SIG-M5 treated with dmso at 0.1 percent for 504 hours (cell line): Measurements from ENCODE around the gene MAPK6.
"Not testable (repeated sequence)": the region's sequence is repeated elsewhere in the genome, so short reads cannot be mapped to it uniquely, and the experiment has no call there.

Experiments
- DNase-seq: peaks from one replicate; lab custom pipeline; 2025; ENCODE audit not compliant: unreplicated experiment; lab: John Stamatoyannopoulos, UW

The MAPK6 gene

DNA sequence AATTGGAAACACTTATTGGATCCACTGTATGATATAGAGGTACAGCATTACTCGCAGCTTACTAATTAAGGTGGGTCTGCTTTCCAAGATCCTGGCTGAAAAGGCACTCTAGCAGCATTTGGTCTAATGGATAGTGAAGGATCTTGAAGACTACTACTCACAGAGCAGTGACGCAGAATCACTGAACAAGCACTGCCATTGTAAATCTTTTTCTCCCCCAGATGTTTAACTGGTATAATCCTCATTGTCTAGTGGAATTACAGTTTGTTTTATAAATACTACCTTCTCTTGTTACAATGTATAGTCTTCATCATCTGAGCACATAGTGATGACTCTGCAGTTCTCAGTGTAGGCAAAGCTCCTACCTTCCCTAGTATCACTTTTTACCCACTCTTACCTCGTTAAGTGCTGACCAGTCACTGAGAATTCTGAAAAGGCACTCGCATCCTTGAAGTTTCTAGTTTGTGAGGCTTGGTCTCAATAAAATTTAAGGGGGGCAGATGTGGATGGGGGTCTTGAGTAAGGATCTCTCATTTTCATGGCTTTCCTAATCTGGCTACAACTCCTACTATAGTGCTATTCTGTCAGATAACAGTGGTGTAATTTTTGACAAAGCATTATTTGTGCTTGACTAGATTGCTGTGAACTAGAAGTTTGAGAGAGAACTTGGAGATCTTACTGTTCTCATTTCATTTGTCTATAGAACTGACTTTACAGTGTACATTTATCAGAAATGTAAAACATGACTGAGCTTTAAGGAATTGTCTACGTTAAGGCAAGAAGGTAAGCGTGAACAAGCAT is 23.2 kb downstream of the MAPK6 start:
- no peak for DNase-seq

DNA sequence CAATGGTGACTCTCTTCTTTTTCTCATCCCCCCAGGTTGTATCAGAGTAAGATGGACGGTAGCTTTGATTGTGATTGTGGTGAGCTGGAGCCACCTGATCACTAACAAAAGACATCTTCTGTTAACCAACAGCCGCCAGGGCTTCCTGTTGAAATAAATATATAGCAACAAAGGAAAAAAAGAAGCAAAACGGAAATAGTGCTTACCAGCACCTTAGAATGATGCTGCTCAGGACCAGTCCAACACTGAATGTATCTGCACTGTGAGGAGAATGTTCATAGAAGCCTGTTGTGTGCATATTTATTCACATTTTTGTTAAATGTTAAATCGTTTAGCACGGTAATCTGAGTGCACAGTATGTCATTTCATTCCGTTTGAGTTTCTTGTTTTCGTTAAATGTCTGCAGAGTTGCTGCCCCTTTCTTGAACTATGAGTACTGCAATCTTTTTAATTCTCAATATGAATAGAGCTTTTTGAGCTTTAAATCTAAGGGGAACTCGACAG is 26.8 kb downstream of the MAPK6 start:
- not testable (repeated sequence) for DNase-seq

GRCh38 chr15:52046552-52046951 is 27.5 kb downstream of the MAPK6 start:
- DNase-seq = not testable (repeated sequence)

GRCh38 chr15:52050416-52050815 is 31.4 kb downstream of the MAPK6 start:
- DNase-seq = no peak

DNA sequence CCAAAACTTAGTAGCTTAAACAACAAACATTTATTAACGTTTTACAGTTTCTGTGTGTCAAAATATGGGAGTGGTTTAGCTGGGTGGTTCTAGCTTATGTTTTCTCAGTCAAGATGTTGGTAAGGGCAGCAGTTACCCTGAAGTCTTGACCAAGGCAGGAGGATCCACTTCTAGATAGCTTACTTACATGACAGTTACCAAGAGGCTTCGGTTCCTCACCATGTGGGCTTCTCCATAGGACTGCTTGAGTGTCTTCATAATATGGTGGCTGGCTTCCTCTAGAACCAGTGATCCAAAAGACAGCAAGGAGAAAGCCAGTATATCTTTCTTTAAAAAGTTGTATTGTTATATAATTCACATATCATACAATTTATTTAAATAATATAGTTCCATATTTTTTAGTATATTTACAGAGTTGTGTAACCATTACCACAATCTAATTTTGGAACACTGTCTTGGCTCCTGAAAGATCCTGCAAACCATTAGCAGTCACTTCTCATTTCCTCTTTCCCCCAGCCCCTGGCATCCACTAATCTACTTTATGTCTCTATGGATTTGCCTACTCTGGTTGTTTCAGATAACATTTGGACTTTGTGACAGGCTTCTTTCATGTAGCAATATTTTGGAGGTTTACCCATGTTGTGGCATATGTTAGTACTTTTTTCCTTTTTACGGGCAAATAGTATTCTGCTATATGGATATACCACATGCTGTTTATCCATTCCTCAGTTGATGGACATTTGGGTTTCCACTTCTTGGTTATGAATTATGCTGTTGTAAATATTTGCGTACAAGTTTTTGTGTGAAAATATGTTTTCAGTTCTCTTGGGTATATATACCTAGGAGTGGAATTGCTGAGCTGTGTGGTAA is 33.3 kb downstream of the MAPK6 start:
- DNase-seq = peak; percentile 94

- no peak for DNase-seq
Measured at GRCh38 chr15:52054381-52054780, 35.4 kb downstream of the MAPK6 start.

- not testable (repeated sequence) for DNase-seq
Measured at GRCh38 chr15:52054858-52055257, 35.8 kb downstream of the MAPK6 start.

- no peak for DNase-seq
Measured at GRCh38 chr15:52056001-52056400, 37.0 kb downstream of the MAPK6 start.

DNA sequence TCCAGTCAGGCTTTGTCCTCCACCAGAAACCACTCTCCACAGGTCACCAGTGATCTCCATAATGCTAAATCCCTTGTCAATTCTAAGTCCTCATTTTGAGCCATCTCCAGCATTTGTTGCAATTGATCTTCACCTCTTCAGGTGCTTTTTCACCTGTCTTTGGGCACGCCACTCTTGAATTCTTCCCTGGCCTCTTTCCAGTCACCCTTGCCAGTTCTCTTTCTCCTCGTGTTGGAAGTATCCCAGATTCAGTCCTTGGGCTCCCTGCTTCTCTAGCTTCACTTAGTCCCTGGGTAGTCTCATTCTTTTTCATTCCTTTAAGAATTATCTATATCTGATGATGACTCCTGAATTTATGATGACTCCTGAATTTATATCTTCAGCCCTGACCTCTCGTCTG is 37.5 kb downstream of the MAPK6 start:
- DNase-seq = no peak

DNA sequence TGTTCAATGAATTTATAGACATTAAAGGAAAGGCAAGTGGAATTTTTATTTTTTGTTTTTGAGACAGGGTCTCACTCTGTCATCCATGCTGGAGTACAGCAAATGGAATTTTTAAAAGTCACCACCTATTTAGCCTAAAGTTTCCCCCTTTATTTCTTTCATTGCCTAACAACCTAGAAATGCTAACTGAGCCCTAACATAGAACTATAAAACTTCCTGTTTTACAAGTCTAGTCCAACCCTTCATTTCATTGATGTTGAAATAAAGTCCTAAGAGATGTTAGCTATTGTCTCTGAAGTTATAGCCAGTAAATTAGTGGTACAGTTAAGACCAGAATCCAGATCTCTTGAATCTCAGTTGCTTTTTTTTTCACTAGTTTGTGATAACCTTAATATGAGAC is 39.0 kb downstream of the MAPK6 start:
- peak; percentile 86 for DNase-seq

DNA sequence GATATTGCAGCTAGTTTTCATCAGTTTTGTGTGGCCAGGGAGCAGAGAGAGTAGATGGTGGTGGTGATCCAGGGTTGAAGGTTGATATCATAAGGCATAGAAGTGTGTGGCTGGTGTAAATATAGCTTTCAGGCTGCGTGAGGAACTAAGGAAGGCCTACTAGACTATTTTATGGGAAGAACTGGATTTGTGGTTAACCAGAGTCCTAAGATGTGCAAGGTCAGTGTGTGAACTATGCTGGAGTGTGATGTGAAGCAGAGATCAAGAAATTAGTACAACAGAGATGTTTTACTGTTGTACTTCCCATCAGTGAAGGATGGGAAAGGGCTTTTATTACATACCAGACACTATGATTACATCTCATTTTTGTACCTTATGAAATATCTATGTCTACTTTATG is 41.5 kb downstream of the MAPK6 start:
- DNase-seq = no peak

GRCh38 chr15:52066842-52067544 is 48.0 kb downstream of the MAPK6 start:
- no peak for DNase-seq

GRCh38 chr15:52067545-52067926 is 48.5 kb downstream of the MAPK6 start:
- no peak for DNase-seq

- DNase-seq = no peak
Measured at GRCh38 chr15:52068004-52068615, 49.1 kb downstream of the MAPK6 start.

GRCh38 chr15:52069559-52069958 is 50.5 kb downstream of the MAPK6 start:
- DNase-seq = no peak

- peak; percentile 65 for DNase-seq
Measured at GRCh38 chr15:52071570-52071969, 52.6 kb downstream of the MAPK6 start.

- no peak for DNase-seq
Measured at GRCh38 chr15:52076889-52077781, 58.1 kb downstream of the MAPK6 start.

DNA sequence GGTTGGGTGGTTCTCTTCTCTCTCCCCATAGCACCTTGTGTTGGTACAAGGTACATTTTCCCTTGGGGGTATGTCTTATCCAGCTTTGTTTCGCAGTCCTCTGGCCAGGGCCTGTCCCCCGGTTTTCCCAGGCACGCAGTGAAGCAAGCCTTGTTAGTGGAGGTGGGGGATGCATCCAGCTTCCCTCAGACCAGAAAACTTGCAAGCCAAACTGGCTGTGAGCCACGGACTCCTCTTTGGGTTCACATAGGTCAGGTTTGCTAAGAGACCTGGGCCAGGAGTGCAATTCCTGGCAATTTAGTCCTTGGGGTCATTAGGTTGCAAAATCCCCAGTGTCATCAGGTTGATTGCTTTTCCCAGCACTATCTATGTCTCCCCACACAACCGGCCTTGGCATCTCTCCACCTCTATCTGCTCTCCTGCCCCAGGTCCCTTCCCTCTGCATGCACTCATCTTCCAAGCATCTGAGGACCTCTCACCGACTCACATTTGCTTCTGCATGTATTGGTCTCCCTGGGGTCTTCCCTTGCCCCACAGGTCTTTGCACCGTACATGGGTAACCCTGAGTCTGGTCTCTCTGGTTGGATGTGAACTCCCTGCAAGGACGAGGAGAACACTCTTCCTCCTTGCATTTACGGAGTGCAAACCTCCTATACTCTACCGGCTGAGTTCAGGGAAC is 59.3 kb downstream of the MAPK6 start:
- no peak for DNase-seq
